ENCODE measurements around the gene PKN2. TPM values are rescaled to one million over a fixed set of nuclear protein-coding genes. Genes with fewer than 3 reads are reported as not detected.

PKN2 gene
- total and polyA plus RNA-seq, 5 experiments from 2014 or later = 5.3 to 62.1 (median 8.6) TPM

- H3K4me3 Mint-ChIP-seq = no peak overlapping the region
- POLR2A ChIA-PET = interaction anchor here (0.7 to 2.6 kb wide), 3 partner anchors 23 to 235 kb away, joined by 3 to 15 read pairs (median 3); partner anchors contain the start of genes GTF2B and PKN2
- DNase-seq (peak in 3 of 10 donors; percentile 49 to 50 (median 50)), ATAC-seq (no peak)
- H3K4me1 Mint-ChIP-seq = peaks cover 0 to 8% (median 3%) of the 10 kb centered on the region in 4 donors
- no peaks in the 10 kb centered on the region for H3K9me3 Mint-ChIP-seq
- peaks cover 0 to under 1% (median 0%) of the 10 kb centered on the region in 5 donors for H3K27me3 Mint-ChIP-seq
- H3K27ac Mint-ChIP-seq = no peak overlapping the region
- H3K36me3 Mint-ChIP-seq = no peaks in the 10 kb centered on the region
Observed at GRCh38 chr1:88655685-88656299, 28.3 kb upstream of the PKN2 start.

DNA sequence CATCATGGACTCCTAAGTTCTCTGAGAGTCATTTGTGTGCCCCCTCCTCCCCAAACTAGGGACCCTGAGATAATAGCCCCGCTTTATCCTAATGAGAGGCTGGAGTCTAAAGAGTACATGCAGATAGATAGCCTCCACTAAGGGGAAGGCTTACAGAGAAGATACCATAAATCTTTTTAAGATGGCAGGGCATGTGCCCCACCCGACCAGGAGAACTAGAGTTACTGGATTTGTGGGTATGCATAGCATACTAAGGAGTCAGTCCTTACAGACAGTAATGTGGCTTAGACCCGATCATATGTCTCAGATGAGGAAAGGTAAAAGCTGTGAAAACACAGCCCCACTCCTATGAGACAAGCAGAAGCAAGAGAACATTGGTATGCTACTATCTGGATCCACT, 25.7 kb upstream of the PKN2 start:
- Mint-ChIP-seq H3K4me3 (no peak overlapping the region), H3K27me3 (no peaks in the 10 kb centered on the region), H3K36me3 (no peaks in the 10 kb centered on the region), H3K4me1 (peaks cover 6 to 24% (median 20%) of the 10 kb centered on the region in 4 donors), H3K27ac (no peak overlapping the region), H3K9me3 (no peaks in the 10 kb centered on the region)
- ATAC-seq (no peak), DNase-seq (no peak)
- POLR2A ChIA-PET = no interaction called here

DNA sequence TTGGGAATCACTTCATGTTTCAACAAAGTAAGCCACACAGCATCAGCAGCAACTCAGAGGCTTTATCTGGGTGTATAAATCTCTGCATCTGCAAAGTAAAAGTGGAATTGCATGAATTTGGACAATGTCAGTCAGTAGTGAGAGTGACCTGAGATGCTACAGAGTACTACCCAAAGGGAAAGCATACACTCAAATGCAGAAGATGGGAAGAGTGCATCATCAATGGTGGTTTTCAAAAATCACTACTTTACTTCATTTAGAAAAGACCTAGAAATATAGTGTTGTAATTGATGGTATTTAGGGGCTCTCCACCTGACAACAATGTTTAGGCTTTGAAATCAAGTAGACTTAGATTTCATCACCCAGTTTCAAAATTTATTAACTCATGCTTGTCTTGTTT, 24.5 kb upstream of the PKN2 start:
- Mint-ChIP-seq H3K27ac (peak overlapping the region in 3 of 10 donors; percentile 19 to 63 (median 22)), H3K4me1 (peaks cover 6 to 24% (median 20%) of the 10 kb centered on the region in 4 donors), H3K36me3 (no peaks in the 10 kb centered on the region), H3K4me3 (peak overlapping the region in 3 of 10 donors; percentile 9 to 19 (median 12)), H3K27me3 (no peaks in the 10 kb centered on the region), H3K9me3 (no peaks in the 10 kb centered on the region)
- ATAC-seq (no peak), DNase-seq (no peak)
- POLR2A ChIA-PET = interaction anchor here (0.6 to 3.0 kb wide), 2 partner anchors 25 to 222 kb away, joined by 5 to 19 read pairs; partner anchors contain the start of gene PKN2

DNA sequence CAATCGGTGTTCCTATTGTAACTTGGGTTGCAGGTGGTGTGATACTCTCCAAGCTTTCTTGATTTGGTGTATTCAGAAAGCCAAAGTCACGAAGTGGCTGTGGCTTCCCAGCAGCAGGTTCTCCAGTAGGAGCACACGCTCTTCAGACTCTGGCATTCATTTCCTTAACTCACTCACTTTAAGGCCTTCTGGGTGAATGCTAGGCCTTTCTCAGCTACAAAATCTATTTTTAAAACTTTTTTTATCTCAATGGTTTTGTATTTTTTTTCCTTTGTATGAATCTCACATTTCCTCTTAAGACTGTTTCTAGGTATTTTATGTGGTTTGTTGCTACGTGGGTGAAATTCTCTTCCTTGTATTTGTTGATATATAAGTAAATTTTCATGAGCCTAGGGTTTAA, 22.9 kb upstream of the PKN2 start:
- Mint-ChIP-seq H3K36me3 (no peaks in the 10 kb centered on the region), H3K27ac (peak overlapping the region; percentile 43 to 89 (median 76)), H3K9me3 (no peaks in the 10 kb centered on the region), H3K4me1 (peaks cover 6 to 24% (median 19%) of the 10 kb centered on the region in 4 donors), H3K4me3 (peak overlapping the region; percentile 21 to 81 (median 68)), H3K27me3 (no peaks in the 10 kb centered on the region)
- peak in 3 of 10 donors; percentile 20 to 46 (median 42) for DNase-seq
- peak; percentile 70 to 78 for ATAC-seq
- POLR2A ChIA-PET = interaction anchor here (3.0 kb wide), 1 partner anchor 23 kb away, joined by 19 read pairs; the partner anchor contains the start of gene PKN2

DNA sequence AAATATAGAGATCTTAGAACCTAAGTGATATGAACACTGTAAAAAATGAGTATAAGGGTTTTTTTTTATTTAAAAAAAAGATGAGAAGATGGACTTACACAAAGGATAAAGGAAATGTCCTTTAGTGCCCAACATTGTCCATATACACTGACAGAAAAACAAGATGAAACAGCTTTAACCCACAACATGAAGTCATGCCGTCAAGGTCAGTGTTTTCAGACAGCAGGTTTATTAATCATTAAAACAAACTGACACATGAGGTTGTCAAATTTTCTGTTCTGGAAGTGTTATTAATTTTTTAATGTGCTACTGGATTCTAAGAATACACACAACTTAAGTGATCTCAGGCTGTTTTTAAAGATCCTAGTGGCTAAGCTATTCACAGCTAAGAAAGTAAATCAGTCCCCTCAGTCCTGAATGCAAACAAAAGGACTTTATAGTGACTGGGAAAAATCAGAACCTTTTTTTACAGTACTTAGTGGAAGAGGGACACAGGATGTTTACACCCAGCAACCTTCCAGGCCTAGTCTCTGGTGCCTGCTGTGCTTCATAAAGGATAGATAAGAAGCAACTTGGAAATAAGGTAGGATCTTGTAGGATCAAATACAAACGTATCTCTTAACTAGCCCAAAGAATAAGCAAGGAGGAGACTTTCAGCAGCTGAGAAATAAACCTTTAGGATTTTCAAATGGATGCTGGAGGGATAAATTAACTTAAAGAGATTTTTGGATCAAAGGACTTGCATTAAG, 21.9 kb upstream of the PKN2 start:
- H3K27me3 Mint-ChIP-seq = peaks cover 0 to 2% (median 0%) of the 10 kb centered on the region in 5 donors
- DNase-seq (no peak), ATAC-seq (no peak)
- peaks cover 6 to 24% (median 19%) of the 10 kb centered on the region in 4 donors for H3K4me1 Mint-ChIP-seq
- H3K4me3 Mint-ChIP-seq = peak overlapping the region in 5 of 10 donors; percentile 71 to 81 (median 73)
- H3K36me3 Mint-ChIP-seq = no peaks in the 10 kb centered on the region
- POLR2A ChIA-PET = no interaction called here
- no peaks in the 10 kb centered on the region for H3K9me3 Mint-ChIP-seq
- H3K27ac Mint-ChIP-seq = peak overlapping the region in 9 of 10 donors; percentile 7 to 89 (median 73)

DNA sequence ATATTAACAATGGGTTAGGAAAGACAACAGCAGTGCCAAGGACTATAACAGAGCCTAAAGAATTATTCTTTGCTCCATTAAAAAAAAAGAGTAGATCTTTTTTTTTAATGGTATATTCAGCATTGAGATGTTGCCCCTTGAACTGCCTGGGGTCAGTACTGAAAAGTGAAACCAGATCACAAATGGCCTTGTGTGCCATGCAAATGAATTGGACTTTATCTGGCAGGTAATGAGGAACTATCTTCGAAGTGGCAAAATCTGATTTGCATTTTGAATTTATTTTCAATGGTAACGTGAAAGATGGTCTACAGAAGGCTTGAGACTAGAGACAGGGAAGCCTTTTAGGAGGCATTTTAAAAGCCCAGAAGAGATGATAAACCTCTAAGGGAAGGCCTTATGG, 21.4 kb upstream of the PKN2 start:
- Mint-ChIP-seq H3K4me3 (peak overlapping the region in 1 of 10 donors; percentile 17), H3K27me3 (peaks cover 0 to 2% (median 0%) of the 10 kb centered on the region in 5 donors), H3K27ac (peak overlapping the region in 5 of 10 donors; percentile 7 to 88 (median 29)), H3K4me1 (peaks cover 6 to 24% (median 19%) of the 10 kb centered on the region in 4 donors), H3K9me3 (no peaks in the 10 kb centered on the region), H3K36me3 (no peaks in the 10 kb centered on the region)
- POLR2A ChIA-PET = no interaction called here
- no peak for ATAC-seq
- no peak for DNase-seq

DNA sequence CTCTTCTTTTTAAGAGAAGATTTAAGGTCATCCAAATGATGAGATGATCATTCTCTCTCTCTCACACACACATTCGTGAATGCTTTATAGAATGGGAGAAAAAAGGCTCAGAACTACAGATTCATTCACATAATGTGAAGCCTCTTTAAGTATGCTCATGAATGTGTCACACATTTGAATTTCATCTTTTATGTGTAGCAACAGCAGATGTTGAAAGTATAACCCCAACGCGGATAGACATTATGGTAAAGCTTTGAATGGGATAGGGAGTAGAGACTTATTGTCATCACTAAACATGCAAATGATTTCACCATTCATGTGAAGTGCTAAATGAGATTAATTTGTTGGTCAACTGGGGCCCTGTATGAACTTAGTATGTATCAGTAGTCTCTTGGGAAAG, 15.7 kb upstream of the PKN2 start:
- no peak overlapping the region for H3K27ac Mint-ChIP-seq
- DNase-seq (no peak), ATAC-seq (no peak)
- POLR2A ChIA-PET = no interaction called here
- H3K4me1 Mint-ChIP-seq = peaks cover 0 to 2% (median 0%) of the 10 kb centered on the region in 4 donors
- H3K4me3 Mint-ChIP-seq = no peak overlapping the region
- peaks cover 0 to 4% (median 2%) of the 10 kb centered on the region in 5 donors for H3K27me3 Mint-ChIP-seq
- no peaks in the 10 kb centered on the region for H3K36me3 Mint-ChIP-seq
- no peaks in the 10 kb centered on the region for H3K9me3 Mint-ChIP-seq

DNA sequence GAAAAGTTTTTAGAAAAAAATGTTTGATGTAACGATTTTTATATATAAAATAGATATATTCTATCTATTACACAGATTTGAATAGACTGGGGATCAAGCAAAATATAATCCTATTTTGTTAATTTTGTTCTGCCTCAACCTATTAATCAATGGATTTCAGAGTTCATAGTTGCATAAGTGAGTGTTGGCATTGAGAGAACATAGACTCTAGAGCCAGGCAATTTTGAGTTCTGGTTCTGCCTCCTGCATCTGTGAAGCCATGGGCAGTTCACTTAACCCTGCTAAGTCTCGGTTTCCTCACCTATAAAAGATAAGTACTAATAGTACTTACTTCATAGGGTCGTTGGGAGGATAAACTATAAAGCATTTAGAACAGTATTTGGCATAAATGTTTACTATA, 13.6 kb upstream of the PKN2 start:
- POLR2A ChIA-PET = no interaction called here
- H3K27me3 Mint-ChIP-seq = peaks cover 0 to 4% (median 2%) of the 10 kb centered on the region in 5 donors
- H3K36me3 Mint-ChIP-seq = no peaks in the 10 kb centered on the region
- H3K4me3 Mint-ChIP-seq = no peak overlapping the region
- no peak overlapping the region for H3K27ac Mint-ChIP-seq
- no peaks in the 10 kb centered on the region for H3K9me3 Mint-ChIP-seq
- no peak for DNase-seq
- H3K4me1 Mint-ChIP-seq = peaks cover 0 to 2% (median 0%) of the 10 kb centered on the region in 4 donors
- no peak for ATAC-seq

- Mint-ChIP-seq H3K27me3 (peaks cover 0 to 4% (median 1%) of the 10 kb centered on the region in 5 donors), H3K4me3 (no peak overlapping the region), H3K27ac (no peak overlapping the region), H3K9me3 (no peaks in the 10 kb centered on the region), H3K36me3 (no peaks in the 10 kb centered on the region), H3K4me1 (peaks cover 0 to 2% (median 0%) of the 10 kb centered on the region in 4 donors)
- DNase-seq (no peak), ATAC-seq (no peak)
- POLR2A ChIA-PET = interaction anchor here (3.4 kb wide), 1 partner anchor 11 kb away, joined by 17 read pairs; the partner anchor contains the start of gene PKN2
Observed at GRCh38 chr1:88673446-88673845, 10.6 kb upstream of the PKN2 start.

DNA sequence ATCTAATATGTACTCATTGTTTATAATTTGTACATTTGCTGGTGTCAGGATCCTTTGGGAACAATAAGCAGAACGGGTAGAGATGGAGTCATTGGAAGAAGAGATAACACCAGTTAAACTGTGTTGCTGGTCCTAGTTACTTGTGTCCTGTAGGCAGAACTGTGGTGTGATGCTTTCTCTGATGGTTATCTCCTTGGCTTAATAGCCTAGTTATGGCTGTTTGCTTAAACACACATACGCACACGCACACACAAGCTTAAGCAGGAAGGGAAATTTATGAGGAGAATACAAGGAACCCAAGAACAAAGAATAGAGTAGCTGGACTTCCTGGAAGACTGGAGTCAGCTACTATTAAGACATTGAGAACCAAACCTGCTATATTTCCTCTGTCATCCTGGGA, 5.7 kb upstream of the PKN2 start:
- Mint-ChIP-seq H3K36me3 (no peaks in the 10 kb centered on the region), H3K27ac (peak overlapping the region in 1 of 10 donors; percentile 36), H3K27me3 (no peaks in the 10 kb centered on the region), H3K9me3 (no peaks in the 10 kb centered on the region), H3K4me3 (no peak overlapping the region), H3K4me1 (peaks cover 11 to 14% (median 12%) of the 10 kb centered on the region in 4 donors)
- no peak for DNase-seq
- ATAC-seq = no peak
- POLR2A ChIA-PET = interaction anchor here (0.6 kb wide), 1 partner anchor 23 kb away, joined by 3 read pairs; no protein-coding TSS in a partner anchor

DNA sequence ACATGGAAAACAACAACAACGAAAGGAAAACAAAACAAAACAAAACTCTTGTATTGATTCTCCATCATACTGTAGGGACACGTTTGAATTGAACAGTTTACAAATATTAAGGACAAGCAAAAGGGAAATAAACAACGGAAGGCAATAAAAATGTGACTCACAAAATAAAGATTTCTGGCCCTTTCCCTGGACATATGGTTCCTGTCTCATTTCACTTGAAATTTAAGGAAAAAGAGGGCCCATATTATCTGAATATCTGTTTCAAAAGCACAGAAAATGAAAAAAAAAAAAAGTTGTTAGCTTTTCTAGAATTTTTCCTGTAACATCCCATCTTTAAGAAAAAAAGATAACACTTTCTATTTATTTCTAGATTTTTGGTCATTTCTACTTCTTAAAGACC, 3.6 kb upstream of the PKN2 start:
- Mint-ChIP-seq H3K36me3 (peaks cover 0 to 2% (median 0%) of the 10 kb centered on the region in 3 donors), H3K27me3 (no peaks in the 10 kb centered on the region), H3K9me3 (no peaks in the 10 kb centered on the region), H3K4me3 (no peak overlapping the region), H3K4me1 (peaks cover 11 to 19% (median 18%) of the 10 kb centered on the region in 4 donors), H3K27ac (peak overlapping the region in 4 of 10 donors; percentile 39 to 74 (median 66))
- ATAC-seq (no peak), DNase-seq (no peak)
- POLR2A ChIA-PET = no interaction called here

DNA sequence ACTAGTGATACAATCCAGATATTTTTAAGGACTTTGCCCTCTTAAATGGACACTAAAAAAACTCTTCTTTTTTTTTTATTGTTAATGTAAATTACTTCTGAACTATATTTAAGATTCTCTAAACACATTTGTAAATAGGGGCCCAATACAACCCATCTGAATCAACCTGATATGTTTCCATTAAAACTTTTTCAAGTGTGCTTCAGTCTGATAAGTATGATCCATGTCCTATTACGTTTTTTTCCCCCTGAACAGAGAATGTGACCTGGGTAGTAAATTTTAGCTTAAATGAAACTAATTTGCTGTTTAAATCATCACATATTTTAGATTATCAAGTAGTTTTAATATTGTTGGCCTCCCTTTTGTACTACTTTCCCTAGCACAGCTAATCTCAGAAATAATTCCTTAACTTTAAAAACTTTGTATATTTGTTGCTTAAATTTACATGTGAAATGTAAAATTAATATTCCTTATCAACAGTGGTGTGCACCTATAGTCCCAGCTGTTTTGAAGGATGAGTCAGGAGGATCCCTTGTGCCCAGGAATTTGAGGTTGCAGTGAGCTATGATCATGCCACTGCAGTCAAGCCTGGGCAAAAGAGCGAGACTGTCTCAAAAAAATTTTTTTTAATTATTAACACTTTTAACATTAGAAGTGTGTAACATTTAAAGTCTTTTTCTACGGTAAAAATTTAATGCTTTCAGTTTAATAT, 3.0 kb upstream of the PKN2 start:
- DNase-seq (no peak), ATAC-seq (no peak)
- peaks cover 11 to 21% (median 18%) of the 10 kb centered on the region in 4 donors for H3K4me1 Mint-ChIP-seq
- peak overlapping the region in 4 of 10 donors; percentile 8 to 97 (median 35) for H3K27ac Mint-ChIP-seq
- no peaks in the 10 kb centered on the region for H3K9me3 Mint-ChIP-seq
- peaks cover 0 to 2% (median 0%) of the 10 kb centered on the region in 3 donors for H3K36me3 Mint-ChIP-seq
- POLR2A ChIA-PET = no interaction called here
- no peak overlapping the region for H3K4me3 Mint-ChIP-seq
- no peaks in the 10 kb centered on the region for H3K27me3 Mint-ChIP-seq

Data from naive thymus-derived CD8-positive, alpha-beta T cell (primary cell).